Stimulated activated CD4-positive, alpha-beta T cell treated with anti-CD3 and anti-CD28 coated beads, Interleukin-1b, Interleukin-23, amount 100 ng/mL, for 1 hour (primary cell): Measurements from ENCODE around the gene ZNF205.
A peak's percentile ranks its signal among the peaks of the same experiment; 100 is the strongest.
"Not testable (repeated sequence)": the region's sequence is repeated elsewhere in the genome, so short reads cannot be mapped to it uniquely, and the experiment has no call there.

Experiments used
- DNase-seq, 2 donors: peaks; one replicate each; pipeline ENCODE4 v3.0.0-alpha.2; 2020; ENCODE audit warnings: low read depth in 2 of 2

The ZNF205 gene

DNA sequence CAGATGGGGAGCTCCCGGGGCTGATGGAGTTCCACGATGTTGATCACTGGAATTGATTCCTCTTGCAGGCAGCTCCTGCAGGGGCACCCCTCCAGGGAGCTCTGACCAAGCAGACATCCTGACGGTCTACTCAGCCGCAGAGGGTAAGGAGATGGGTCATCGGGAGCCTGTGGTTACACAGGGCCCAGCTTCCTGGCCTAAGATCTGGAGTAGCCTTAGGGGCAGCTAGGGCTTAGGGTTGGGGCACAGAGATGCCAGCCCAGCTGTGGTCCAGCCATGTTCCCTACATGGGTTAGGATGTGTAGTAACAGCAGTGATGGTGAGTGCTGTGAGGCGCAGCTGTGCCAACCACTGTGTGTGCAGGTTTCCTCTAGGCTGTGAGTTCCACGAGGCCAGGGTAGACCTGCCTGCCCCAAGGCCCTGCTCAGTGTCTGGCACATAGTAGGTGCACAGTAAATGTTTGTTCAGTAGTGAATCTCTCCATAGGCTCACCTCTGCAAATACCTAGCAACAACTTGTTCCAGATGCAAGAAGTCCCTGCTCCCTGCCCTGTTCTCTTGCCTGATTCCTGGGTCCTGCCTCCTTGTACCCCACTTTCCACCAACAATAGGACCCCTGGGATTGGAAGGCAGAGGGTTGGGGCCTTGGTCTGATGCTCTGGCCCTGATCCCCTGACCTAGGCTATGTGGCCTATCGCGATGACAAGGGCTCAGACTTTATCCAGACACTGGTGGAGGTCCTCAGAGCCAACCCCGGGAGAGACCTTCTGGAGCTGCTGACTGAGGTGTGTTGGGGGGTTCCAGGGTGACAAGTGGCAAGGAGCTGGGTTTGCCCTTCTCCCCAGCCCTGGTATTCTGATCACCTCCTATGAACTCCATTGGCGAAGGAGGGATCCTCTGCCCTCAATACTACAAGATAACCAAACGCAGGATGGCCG is 36.1 kb downstream of the ZNF205 start:
- no peak for DNase-seq

- DNase-seq, result no peak
Observed at GRCh38 chr16:3149193-3149530, 36.8 kb downstream of the ZNF205 start.

DNA sequence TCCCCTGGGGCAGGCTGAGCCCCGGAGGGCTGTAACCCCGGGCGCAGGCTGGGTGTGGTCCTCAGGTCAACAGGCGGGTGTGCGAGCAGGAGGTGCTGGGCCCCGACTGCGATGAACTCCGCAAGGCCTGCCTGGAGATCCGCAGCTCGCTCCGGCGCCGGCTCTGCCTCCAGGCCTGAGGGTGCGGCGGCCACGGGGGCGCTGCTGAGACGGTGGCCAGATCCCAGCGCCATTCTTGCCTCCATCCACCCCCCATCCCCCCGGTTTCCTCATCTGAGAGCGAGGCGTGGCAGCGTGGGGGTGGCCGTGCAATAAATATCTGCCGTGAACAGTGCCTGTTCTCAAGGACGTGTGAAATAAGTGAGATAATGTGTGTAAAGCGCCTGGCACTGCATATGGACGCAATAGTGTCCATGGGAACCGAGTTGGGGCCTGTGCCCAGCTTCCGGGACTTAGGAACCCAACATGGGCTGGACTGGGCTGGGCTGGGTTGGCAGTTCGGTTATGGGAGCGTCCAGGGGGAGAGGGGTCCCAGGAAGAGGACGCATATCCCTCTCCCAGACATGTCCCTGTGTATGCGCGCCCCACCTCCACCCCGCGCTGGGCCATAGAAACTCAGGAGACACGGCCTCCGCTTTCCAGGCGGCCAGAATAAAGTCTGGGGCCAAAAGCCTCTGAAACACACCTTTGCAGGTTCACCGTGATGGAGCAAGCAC is 37.4 kb downstream of the ZNF205 start:
- no peak for DNase-seq

- peak; percentile 94 to 99 for DNase-seq
Observed at GRCh38 chr16:3150346-3151218, 38.2 kb downstream of the ZNF205 start.

DNA sequence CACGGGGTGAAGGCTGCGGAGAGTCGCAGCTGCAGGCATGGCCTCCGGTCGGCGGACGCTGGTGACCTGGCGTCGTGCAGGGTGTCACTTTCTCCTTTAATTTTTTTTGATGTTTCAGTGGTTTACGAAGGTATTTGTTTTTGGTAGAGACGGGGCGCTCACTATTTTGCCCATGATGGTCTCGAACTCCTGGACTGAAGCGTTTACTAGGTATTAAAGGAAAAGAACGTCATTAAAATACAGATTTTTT is 39.6 kb downstream of the ZNF205 start:
- DNase-seq, result no peak

- DNase-seq, result peak in 1 of 2 donors; percentile 76
Observed at GRCh38 chr16:3152277-3152990, 40.0 kb downstream of the ZNF205 start.

DNA sequence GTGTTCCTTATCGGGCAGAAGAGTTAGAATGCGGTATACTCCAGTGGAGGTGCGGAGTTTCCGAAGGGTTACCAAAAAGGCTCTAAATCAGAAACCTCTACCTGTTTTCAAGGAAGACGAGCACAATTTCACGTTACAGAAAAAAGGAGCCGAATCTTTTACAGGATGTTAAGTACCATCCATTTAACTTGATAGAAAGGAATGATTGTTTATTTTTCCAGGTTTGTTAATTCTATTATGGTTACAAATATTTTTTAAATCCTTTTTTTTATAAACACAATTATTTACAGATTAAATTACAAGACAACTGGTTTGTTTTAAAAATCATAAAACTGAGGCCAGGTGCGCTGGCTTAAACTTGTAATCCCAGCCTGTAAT is 40.6 kb downstream of the ZNF205 start:
- DNase-seq, result no peak

- DNase-seq, result no peak
Observed at GRCh38 chr16:3155181-3155580, 42.8 kb downstream of the ZNF205 start.

GRCh38 chr16:3155972-3156371 is 43.6 kb downstream of the ZNF205 start:
- no peak for DNase-seq

GRCh38 chr16:3157229-3158025 is 45.0 kb downstream of the ZNF205 start:
- DNase-seq, result no peak

GRCh38 chr16:3158026-3158509 is 45.7 kb downstream of the ZNF205 start:
- no peak for DNase-seq

DNA sequence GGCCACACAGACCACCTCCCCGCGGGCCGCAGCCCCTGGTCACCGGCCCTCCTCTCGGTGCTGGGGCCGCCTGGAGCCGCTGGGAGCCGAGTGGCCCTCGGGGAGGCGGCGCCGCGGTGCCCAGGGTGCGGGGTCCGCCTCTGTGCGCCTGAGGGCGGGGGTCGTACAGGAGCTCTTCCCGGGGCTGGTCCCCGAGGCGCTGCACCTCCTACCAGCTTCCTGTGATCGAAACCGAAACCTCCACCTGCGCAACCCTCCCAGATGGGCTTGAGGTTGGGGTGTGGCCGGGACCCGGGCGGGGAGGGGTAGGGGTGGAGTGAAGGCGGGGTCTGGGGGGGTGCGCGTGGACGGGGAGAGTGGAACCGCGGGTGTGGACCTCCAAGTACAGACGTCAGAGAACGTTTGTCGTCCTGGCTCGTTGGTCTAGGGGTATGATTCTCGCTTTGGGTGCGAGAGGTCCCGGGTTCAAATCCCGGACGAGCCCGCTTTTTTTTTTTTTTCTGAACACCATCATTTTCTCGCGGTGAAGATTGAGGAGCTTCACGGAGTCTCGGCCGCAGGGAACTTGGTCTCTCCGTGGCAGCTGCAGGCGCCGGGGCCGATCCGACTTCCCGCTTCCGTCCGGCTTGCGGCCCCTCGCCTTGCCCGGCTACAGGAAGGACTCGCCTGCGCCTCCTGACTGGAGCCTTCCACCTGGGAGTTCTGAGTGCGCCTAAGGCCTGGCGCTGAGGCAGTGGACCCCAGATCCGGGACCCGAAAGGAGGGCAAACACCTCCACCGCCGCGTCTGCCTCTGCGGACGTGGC is 46.3 kb downstream of the ZNF205 start:
- peak; percentile 65 to 93 for DNase-seq

GRCh38 chr16:3161235-3162018 is 49.0 kb downstream of the ZNF205 start:
- no peak for DNase-seq

- no peak for DNase-seq
Observed at GRCh38 chr16:3164121-3164991, 52.0 kb downstream of the ZNF205 start.

GRCh38 chr16:3165111-3165822 is 52.9 kb downstream of the ZNF205 start:
- no peak for DNase-seq

GRCh38 chr16:3166505-3166886 is 54.1 kb downstream of the ZNF205 start:
- no peak for DNase-seq

DNA sequence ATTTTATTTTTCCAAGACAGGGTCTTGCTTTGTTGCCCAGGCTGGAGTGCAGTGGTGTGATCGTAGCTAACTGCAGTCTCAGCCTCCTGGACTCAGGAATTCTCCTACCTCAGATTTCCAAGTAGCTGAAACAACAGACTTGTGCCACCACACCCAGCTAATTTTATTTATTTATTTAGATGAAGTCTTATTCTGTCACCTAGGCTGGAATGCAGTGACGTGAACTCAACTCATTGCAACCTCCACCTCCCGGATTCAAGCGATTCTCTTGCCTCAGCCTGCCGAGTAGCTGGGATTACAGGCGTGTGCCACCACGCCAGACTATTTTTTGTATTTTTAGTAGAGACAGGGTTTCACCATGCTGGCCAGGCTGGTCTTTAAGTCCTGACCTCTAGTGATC is 56.3 kb downstream of the ZNF205 start:
- not testable (repeated sequence) for DNase-seq
